NCI-H2081 treated with DMSO at 0.1 percent for 48 hours (cell line): ENCODE results near the gene FAM219A.
"Not testable (repeated sequence)": the region's sequence is repeated elsewhere in the genome, so short reads cannot be mapped to it uniquely, and the experiment has no call there.

ENCODE experiments used
- DNase-seq: peaks from one replicate; lab custom pipeline; 2025; lab: John Stamatoyannopoulos, UW

FAM219A gene

GRCh38 chr9:34484678-34485077 is 26.3 kb upstream of the FAM219A start:
- no peak for DNase-seq

- not testable (repeated sequence) for DNase-seq
Measured at GRCh38 chr9:34482746-34483145, 24.4 kb upstream of the FAM219A start.

GRCh38 chr9:34481620-34482019 is 23.2 kb upstream of the FAM219A start:
- DNase-seq: not testable (repeated sequence)

- DNase-seq: no peak
Measured at GRCh38 chr9:34479431-34479866, 21.1 kb upstream of the FAM219A start.

- no peak for DNase-seq
Measured at GRCh38 chr9:34477541-34477940, 19.2 kb upstream of the FAM219A start.

- no peak for DNase-seq
Measured at GRCh38 chr9:34475097-34475496, 16.7 kb upstream of the FAM219A start.

GRCh38 chr9:34465468-34465867 is 7.1 kb upstream of the FAM219A start:
- DNase-seq: no peak

- no peak for DNase-seq
Measured at GRCh38 chr9:34464571-34464970, 6.2 kb upstream of the FAM219A start.

GRCh38 chr9:34463901-34464232 is 5.5 kb upstream of the FAM219A start:
- no peak for DNase-seq

- no peak for DNase-seq
Measured at GRCh38 chr9:34463098-34463900, 4.9 kb upstream of the FAM219A start.

GRCh38 chr9:34459941-34460340 is 1.6 kb upstream of the FAM219A start:
- DNase-seq: no peak

- DNase-seq: no peak
Measured at GRCh38 chr9:34459356-34459755, 986 bp upstream of the FAM219A start.

- DNase-seq: no peak
Measured at GRCh38 chr9:34458959-34459340, 580 bp upstream of the FAM219A start.

- peak; percentile 7 for DNase-seq
Measured at GRCh38 chr9:34457266-34458012, 931 bp downstream of the FAM219A start.

GRCh38 chr9:34456746-34457145 is 1.6 kb downstream of the FAM219A start:
- no peak for DNase-seq

- no peak for DNase-seq
Measured at GRCh38 chr9:34456151-34456550, 2.2 kb downstream of the FAM219A start.

- no peak for DNase-seq
Measured at GRCh38 chr9:34454571-34455065, 3.8 kb downstream of the FAM219A start.

- no peak for DNase-seq
Measured at GRCh38 chr9:34452568-34452967, 5.8 kb downstream of the FAM219A start.

GRCh38 chr9:34451545-34451944 is 6.8 kb downstream of the FAM219A start:
- no peak for DNase-seq

GRCh38 chr9:34451135-34451534 is 7.2 kb downstream of the FAM219A start:
- no peak for DNase-seq

- no peak for DNase-seq
Measured at GRCh38 chr9:34450644-34451043, 7.7 kb downstream of the FAM219A start.

GRCh38 chr9:34446951-34447350 is 11.4 kb downstream of the FAM219A start:
- DNase-seq: no peak

GRCh38 chr9:34446468-34446891 is 11.9 kb downstream of the FAM219A start:
- no peak for DNase-seq
